Fibroblast of the aortic adventitia (primary cell): ENCODE measurements around the gene HTRA3. TPM values are rescaled to one million over a fixed set of nuclear protein-coding genes. Genes with fewer than 3 reads are reported as not detected.

Experiments
- DNase-seq: peaks from one replicate; pipeline ENCODE4 v3.0.0-alpha.2; 2010; ENCODE audit warnings: low read depth
- H3K4me3 ChIP-seq: 2 replicates; pipeline ENCODE4 v1.5.1; 2011; ENCODE audit warnings: low read depth, mild to moderate bottlenecking, control low read depth, low read length, moderate library complexity
- total RNA-seq: library from RNA; depleted of rRNA; stranded (reverse); fragments of >200 nt; gene quantifications from 2 replicates; pipeline ENCODE4 v1.2.3, GENCODE V29; 2012; ENCODE audit warnings: low replicate concordance
- TF ChIP-seq, protein P1 (sequence below): IDR thresholded peaks from 2 replicates; pipeline ENCODE4 v1.5.1; 2011; ENCODE audit warnings: mild to moderate bottlenecking, low read length, control low read depth, inconsistent platforms; ENCODE audit not compliant: insufficient read depth

HTRA3 gene
- total RNA-seq, 1 donor = 7.6 TPM

DNA sequence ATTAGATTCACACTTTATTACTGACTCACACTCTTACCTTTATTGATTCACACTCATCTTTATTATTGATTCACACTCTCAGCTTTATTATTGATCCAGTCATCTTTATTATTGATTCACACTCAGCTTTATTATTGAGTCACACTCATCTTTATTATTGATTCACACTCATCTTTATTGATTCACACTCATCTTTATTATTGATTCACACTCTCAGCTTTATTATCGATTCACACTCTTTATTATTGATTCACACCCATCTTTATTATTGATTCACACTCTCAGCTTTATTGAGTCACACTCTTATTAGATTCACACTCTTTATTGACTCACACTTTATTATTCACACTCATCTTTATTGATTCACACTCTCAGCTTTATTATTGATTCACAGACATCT is 31.3 kb downstream of the HTRA3 start:
- TF ChIP-seq, protein P1, sequence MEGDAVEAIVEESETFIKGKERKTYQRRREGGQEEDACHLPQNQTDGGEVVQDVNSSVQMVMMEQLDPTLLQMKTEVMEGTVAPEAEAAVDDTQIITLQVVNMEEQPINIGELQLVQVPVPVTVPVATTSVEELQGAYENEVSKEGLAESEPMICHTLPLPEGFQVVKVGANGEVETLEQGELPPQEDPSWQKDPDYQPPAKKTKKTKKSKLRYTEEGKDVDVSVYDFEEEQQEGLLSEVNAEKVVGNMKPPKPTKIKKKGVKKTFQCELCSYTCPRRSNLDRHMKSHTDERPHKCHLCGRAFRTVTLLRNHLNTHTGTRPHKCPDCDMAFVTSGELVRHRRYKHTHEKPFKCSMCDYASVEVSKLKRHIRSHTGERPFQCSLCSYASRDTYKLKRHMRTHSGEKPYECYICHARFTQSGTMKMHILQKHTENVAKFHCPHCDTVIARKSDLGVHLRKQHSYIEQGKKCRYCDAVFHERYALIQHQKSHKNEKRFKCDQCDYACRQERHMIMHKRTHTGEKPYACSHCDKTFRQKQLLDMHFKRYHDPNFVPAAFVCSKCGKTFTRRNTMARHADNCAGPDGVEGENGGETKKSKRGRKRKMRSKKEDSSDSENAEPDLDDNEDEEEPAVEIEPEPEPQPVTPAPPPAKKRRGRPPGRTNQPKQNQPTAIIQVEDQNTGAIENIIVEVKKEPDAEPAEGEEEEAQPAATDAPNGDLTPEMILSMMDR = no peak
- no peak for DNase-seq
- H3K4me3 ChIP-seq = no peak overlapping the region

DNA sequence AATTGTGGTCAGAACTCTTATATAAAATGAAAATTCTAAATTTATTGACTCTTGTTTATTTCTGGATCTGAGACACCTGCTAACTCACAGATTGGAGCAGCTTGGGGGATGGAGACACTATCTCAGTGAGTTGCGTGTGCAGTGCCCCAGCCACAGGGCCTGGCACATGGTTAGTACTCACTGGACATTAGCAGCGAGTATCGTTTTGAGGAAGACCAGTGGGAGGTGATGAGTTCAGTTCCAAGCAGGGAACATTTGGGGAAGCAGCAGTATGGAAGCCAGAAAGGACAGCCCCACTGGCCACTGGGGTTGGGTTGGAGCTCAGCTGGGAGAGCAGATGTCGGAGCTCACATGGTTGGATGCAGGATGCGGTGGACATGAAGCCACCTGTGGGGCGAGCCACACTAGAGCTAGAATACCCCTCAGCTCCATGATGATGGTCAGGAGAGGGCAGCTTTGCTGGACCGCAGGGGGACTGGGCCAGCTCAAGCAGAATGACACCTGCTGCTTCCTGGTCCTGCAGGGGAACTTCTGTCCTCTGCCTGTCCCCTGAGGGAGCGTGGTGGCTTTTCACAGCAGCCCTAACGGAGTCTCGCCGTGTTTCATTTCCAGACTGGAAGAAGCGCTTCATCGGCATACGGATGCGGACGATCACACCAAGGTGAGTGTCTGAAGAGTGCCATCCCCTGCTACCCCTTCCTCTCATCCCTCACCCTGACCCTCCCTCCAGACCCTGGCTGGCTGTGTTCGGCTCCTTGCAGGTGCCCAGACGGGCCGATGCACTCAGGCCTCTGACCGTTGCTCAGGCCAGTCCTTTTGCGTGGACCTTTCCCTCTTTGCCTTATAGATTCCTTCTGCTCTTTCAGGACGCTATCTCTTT is 32.5 kb downstream of the HTRA3 start:
- TF ChIP-seq, protein P1 = no peak
- no peak overlapping the region for H3K4me3 ChIP-seq
- no peak for DNase-seq

DNA sequence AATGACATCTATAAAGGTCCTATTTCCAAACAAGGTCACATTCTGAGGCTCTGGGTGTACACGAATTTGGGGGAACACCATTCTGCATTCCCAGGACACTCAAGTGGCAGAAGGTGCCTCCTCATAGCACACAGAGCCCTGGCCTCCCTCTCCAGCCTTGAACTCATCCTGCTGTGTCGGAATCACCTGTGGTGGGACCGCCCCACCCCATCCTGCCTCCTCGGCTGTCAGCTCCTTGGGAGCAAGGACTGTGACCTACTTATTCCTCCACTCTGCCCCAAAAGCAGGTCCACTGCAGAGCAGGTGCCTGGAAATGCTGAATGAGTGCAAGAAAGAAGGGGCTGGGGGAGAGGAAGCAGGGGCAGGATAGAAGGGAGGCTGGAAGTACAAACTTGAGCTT is 33.5 kb downstream of the HTRA3 start:
- DNase-seq = no peak
- no peak overlapping the region for H3K4me3 ChIP-seq
- TF ChIP-seq, protein P1 = no peak

DNA sequence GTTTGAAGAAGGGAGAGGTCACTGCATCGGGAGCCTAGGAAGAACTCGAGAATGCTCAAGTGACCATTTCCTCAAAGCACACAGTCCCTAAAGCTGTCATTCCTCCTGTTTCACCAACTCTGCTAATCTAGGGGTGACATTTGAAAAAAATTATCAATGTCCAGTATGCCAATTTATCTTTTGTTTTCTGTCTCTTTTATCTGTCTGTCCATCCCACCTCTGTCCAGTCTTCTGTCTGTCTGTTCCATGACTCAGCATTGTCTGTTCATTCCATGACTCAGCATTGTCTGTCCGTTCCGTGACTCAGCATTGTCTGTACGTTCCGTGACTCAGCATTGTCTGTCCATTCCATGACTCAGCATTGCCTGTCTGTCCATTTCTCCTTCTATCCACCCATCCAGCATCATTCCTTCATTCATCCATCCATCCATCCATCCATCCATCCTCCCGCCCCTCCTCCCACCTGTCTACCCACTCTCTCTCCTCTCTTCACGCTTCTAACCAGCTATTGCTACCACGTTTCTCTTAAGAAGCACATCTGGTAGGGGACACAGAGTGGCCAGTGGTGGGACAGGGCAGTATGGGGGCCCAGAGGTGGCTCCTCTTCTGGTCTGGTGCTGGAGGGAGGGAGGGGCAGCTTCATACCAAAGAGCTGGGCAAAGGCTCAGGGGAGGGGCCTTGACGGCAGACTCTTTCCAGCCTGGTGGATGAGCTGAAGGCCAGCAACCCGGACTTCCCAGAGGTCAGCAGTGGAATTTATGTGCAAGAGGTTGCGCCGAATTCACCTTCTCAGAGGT is 34.1 kb downstream of the HTRA3 start:
- TF ChIP-seq, protein P1 = no peak
- H3K4me3 ChIP-seq = no peak overlapping the region
- DNase-seq = peak; percentile 91

DNA sequence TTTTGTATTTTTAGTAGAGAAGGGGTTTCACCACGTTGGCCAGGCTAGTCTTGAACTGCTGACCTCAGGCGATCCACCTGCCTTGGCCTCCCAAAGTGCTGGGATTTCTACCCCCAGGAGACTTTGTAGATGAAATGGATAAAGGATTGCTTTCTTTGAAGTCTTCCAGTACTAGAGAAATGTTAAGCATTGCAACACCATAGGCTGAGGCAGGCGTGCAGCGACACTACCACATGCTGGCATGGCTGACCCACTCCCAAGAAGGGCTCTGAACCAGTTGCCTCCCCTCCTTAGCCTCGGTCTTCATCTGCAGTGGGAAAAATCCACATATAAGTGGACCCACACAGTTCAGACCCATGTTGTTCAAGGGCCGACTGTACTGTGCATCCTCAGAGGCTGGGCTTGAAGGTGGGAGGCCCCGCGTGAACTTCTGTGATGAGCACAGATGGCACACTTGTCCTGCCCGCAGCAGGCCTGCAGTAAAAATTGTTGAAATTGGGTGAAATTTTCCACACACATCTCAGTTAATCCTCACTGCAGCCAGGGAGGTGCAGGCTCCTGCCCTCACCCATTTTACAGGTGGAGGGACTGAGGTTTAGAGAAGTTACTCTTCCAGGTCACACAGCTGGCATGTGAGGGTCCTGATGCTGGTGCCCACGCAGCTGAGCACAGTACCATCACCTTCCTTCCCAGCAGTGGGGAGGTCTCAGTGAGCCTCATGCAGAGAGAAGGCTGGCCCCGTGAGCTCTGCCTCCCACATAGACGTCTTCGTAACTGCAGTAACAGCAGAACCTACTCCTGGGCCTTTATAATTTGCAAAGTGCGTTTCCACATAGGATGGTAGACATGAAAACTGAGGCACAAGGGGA is 35.5 kb downstream of the HTRA3 start:
- no peak for DNase-seq
- TF ChIP-seq, protein P1 = no peak
- H3K4me3 ChIP-seq = no peak overlapping the region

DNA sequence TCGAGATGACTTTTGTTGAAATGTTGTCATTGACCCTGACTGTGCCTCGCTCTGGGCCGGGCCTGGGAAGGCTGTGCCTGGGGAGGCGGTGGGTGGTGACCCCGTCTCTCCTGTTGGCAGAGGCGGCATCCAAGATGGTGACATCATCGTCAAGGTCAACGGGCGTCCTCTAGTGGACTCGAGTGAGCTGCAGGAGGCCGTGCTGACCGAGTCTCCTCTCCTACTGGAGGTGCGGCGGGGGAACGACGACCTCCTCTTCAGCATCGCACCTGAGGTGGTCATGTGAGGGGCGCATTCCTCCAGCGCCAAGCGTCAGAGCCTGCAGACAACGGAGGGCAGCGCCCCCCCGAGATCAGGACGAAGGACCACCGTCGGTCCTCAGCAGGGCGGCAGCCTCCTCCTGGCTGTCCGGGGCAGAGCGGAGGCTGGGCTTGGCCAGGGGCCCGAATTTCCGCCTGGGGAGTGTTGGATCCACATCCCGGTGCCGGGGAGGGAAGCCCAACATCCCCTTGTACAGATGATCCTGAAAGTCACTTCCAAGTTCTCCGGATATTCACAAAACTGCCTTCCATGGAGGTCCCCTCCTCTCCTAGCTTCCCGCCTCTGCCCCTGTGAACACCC is 36.4 kb downstream of the HTRA3 start:
- TF ChIP-seq, protein P1 = peak; percentile 23
- DNase-seq = no peak
- no peak overlapping the region for H3K4me3 ChIP-seq
